Stimulated activated effector memory CD8-positive, alpha-beta T cell treated with anti-CD3 and anti-CD28 coated beads, Interleukin-12 subunit alpha, Interleukin-12 subunit beta, amount 100 ng/mL, for 72 hours (primary cell): Measurements from ENCODE around the gene SUMF2.
"Not testable (repeated sequence)": the region's sequence is repeated elsewhere in the genome, so short reads cannot be mapped to it uniquely, and the experiment has no call there.

Source experiments
- ATAC-seq: fragments of 150-1000 bp; cut with Tn5 transposase; 2 replicates; pipeline ENCODE4 v1.10.0; 2021
- DNase-seq, 2 donors: peaks; one replicate each; pipeline ENCODE4 v3.0.0; 2021 to 2022; ENCODE audit warnings: low spot score in 2 of 2
- H3K27ac Mint-ChIP-seq: one replicate; pipeline ENCODE4 v1.8.0; 2022; ENCODE audit warnings: mild to moderate bottlenecking, mixed read lengths
- H3K36me3 Mint-ChIP-seq: one replicate; pipeline ENCODE4 v1.8.0; 2022; ENCODE audit warnings: mild to moderate bottlenecking, mixed read lengths
- H3K4me1 Mint-ChIP-seq: one replicate; pipeline ENCODE4 v1.8.0; 2022; ENCODE audit warnings: mixed read lengths
- H3K4me3 Mint-ChIP-seq: one replicate; pipeline ENCODE4 v1.8.0; 2022; ENCODE audit warnings: mild to moderate bottlenecking, mixed read lengths
- H3K9me3 Mint-ChIP-seq: one replicate; pipeline ENCODE4 v1.8.0; 2022; ENCODE audit warnings: mixed read lengths

Gene SUMF2

DNA sequence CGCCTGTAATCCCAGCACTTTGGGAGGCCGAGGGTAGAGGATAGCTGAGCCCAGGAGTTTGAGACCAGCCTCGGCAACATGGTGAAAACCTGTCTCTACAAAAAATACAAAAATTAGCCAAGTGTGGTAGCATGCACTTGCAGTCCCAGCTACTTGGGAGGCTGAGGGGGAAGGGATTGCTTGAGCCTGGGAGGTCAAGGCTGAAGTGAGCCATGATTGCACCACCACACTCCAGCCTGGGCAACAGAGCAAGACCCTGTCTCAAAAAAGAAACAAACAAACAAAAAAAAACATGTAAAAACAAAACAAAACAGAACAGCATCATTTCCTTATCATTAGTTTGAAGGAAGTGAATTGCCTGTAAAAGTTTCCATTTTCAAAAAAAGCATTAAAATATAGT, 48.2 kb downstream of the SUMF2 start:
- not testable (repeated sequence) for H3K4me3 Mint-ChIP-seq, H3K9me3 Mint-ChIP-seq, H3K4me1 Mint-ChIP-seq, DNase-seq, H3K36me3 Mint-ChIP-seq, H3K27ac Mint-ChIP-seq, ATAC-seq

DNA sequence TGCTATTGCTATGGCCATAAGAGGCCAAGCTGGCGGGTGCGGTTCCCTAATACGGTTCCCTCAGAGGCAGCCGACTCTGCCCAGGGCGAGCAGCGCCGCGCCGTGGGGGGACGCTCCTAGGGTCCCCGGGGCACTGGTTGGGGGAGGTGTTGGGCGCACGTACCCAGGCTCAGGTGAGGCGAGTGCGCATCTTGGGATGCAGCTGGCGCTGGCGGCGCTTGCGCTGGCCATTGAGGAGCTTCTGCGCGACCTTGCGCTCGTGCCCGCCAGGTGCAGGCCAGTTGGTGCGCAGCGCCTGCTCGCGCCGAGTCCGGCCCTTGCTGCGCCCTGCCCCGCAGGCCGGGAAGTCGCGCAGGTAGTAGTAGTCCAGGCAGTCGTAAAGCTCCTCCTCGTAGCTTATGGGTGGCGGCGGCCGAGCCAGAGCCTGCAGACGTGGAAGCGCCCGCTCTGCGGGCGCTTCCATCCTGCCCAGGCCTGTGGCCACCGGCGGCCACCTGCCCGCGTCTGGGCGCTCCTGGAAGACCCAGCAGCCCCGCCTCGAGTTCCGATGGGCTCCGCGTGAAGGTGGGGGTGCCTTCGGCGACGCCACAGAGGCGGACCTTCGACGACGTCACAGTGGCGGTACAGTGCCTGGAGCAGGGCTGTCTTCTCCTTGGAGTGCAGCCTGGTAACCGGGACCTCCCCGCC, 51.9 kb downstream of the SUMF2 start, which contains the start of gene NUPR2:
TSS of gene NUPR2 (minus strand) at position 566 of the 687 bp plus-strand sequence. CDS start at position 463, 103 bp downstream.
- ATAC-seq, result no peak
- H3K4me3 Mint-ChIP-seq, result no peak within 1 kb of the TSS
- no peaks in the 10 kb centered on the region for H3K9me3 Mint-ChIP-seq
- H3K27ac Mint-ChIP-seq, result no peak within 1 kb of the TSS
- no peaks in the 10 kb centered on the region for H3K36me3 Mint-ChIP-seq
- H3K4me1 Mint-ChIP-seq, result no peaks in the 10 kb centered on the region
- DNase-seq, result no peak

GRCh38 chr7:56121440-56121839, 57.4 kb downstream of the SUMF2 start:
- Mint-ChIP-seq H3K27ac (no peak overlapping the region), H3K9me3 (no peaks in the 10 kb centered on the region), H3K4me1 (no peaks in the 10 kb centered on the region), H3K36me3 (no peaks in the 10 kb centered on the region), H3K4me3 (no peak overlapping the region)
- ATAC-seq (no peak), DNase-seq (no peak)

GRCh38 chr7:56124981-56125380, 60.9 kb downstream of the SUMF2 start:
- H3K4me1 Mint-ChIP-seq, result no peaks in the 10 kb centered on the region
- no peaks in the 10 kb centered on the region for H3K36me3 Mint-ChIP-seq
- H3K9me3 Mint-ChIP-seq, result no peaks in the 10 kb centered on the region
- no peak for ATAC-seq
- no peak overlapping the region for H3K27ac Mint-ChIP-seq
- DNase-seq, result no peak
- H3K4me3 Mint-ChIP-seq, result no peak overlapping the region

DNA sequence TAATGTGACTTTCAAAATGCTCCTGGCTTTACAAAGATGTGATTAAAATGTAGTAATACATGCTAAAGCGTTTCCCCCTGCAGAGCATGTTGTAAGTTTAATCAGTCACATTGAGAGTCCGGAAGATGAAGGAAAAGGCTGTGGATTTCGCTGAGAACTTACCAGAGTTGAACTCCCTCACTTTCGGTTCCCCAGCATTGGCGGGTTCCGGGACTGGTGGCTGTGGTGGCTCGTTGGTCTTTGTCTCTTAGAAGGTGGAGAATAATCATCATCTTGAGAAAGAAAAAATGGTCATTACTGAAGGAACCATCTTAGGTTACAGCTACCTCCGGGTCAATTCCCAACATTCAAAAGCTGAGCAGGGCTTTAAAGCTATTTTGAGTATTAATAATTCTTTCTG, 61.7 kb downstream of the SUMF2 start:
- no peak overlapping the region for H3K27ac Mint-ChIP-seq
- H3K4me1 Mint-ChIP-seq, result no peaks in the 10 kb centered on the region
- no peak for DNase-seq
- no peaks in the 10 kb centered on the region for H3K36me3 Mint-ChIP-seq
- no peak for ATAC-seq
- no peaks in the 10 kb centered on the region for H3K9me3 Mint-ChIP-seq
- no peak overlapping the region for H3K4me3 Mint-ChIP-seq

DNA sequence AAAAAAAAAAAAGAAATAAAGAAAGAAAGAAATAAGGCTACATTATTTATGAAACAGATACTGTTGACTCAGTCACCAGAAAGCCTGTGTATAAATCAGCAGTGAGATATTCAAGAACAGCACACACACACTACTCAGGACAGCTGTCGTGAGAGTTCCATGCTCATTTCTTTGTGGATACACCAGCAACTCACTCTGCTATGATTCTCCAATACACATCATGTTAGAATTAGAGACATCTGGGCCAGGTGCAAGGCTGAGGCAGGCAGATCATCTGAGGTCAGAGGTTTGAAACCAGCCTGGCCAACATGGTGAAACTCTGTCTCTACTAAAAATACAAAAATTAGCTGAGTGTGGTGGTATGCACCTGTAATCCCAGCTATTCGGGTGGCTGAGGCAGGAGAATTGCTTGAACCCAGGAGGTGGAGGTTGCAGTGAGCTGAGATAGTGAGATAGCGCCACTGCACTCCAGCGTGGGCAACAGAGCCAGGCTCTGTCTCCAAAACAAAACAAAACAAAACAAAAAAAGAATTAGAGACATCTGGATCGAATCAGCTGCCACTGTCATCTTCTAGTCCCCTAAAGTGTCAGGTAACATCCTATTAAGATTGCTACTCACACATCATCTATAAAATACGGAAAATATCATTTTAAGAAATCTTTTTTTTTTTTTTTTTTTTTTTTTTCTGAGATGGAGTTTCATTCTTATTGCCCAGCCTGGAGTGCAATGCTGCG, 63.3 kb downstream of the SUMF2 start:
- Mint-ChIP-seq H3K36me3 (no peaks in the 10 kb centered on the region), H3K4me3 (no peak overlapping the region)
- ATAC-seq, result no peak

More for the DNA sequence above, 63.3 kb downstream of the SUMF2 start:
- Mint-ChIP-seq H3K27ac (no peak overlapping the region), H3K9me3 (no peaks in the 10 kb centered on the region), H3K4me1 (no peaks in the 10 kb centered on the region)
- DNase-seq, result no peak
